C4-2B (cell line): ENCODE results near the gene TSPAN31.

Experiments
- ZFX ChIP-seq: fragments of 450-650 bp; IDR thresholded peaks from 2 replicates; pipeline ENCODE4 v1.6.1; 2017
- TF ChIP-seq, protein P1 (sequence below): fragments of 450-650 bp; conservative IDR thresholded peaks from 2 replicates; pipeline ENCODE4 v1.5.1; 2017; ENCODE audit warnings: mild to moderate bottlenecking

DNA sequence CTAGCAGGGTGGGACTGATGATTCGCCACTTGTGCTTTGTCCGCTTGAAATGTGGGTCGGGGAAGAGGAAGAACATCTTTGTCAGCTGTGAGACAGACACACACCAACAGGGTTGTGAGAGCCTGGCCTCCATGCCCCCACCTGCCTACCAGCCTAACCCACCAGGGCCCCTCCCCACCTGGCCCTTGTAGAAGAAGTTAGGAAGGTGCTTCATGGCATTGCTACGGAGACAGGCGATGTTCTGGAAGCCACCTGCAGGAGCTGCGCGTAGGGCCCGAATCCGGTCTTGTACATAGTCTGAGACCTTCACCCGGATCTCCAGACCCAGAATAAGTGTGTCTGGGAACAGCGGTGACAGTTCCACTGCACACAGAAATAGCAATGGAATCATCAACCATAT lies 24.8 kb downstream of the TSPAN31 start:
- TF ChIP-seq, protein P1, sequence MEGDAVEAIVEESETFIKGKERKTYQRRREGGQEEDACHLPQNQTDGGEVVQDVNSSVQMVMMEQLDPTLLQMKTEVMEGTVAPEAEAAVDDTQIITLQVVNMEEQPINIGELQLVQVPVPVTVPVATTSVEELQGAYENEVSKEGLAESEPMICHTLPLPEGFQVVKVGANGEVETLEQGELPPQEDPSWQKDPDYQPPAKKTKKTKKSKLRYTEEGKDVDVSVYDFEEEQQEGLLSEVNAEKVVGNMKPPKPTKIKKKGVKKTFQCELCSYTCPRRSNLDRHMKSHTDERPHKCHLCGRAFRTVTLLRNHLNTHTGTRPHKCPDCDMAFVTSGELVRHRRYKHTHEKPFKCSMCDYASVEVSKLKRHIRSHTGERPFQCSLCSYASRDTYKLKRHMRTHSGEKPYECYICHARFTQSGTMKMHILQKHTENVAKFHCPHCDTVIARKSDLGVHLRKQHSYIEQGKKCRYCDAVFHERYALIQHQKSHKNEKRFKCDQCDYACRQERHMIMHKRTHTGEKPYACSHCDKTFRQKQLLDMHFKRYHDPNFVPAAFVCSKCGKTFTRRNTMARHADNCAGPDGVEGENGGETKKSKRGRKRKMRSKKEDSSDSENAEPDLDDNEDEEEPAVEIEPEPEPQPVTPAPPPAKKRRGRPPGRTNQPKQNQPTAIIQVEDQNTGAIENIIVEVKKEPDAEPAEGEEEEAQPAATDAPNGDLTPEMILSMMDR = no peak
- no peak for TF ChIP-seq ZFX
